BE2C (cell line): ENCODE data around the gene ARHGAP22.

Experiments used
- DNase-seq: peaks from one replicate; pipeline ENCODE4 v3.0.0-alpha.2; 2020
- H3K27me3 ChIP-seq: fragments of 250-450 bp; sonication (Bioruptor Pico); 2 replicates; pipeline ENCODE4 v1.5.1; 2020; ENCODE audit warnings: mild to moderate bottlenecking
- H3K36me3 ChIP-seq: fragments of 250-450 bp; sonication (Bioruptor Pico); 2 replicates; pipeline ENCODE4 v1.5.1; 2020; ENCODE audit warnings: mild to moderate bottlenecking
- H3K4me1 ChIP-seq: fragments of 250-450 bp; sonication (Bioruptor Pico); 2 replicates; pipeline ENCODE4 v1.5.1; 2020
- H3K4me3 ChIP-seq: 2 replicates; pipeline ENCODE4 v1.5.1; 2011; ENCODE audit warnings: low read depth, low read length
- H3K9me3 ChIP-seq: fragments of 250-450 bp; sonication (Bioruptor Pico); 2 replicates; pipeline ENCODE4 v1.5.1; 2020
- TF ChIP-seq, protein P1 (sequence below): IDR thresholded peaks from 2 replicates; pipeline ENCODE4 v1.5.1; 2012; ENCODE audit warnings: mild to moderate bottlenecking, low read depth, low read length

ARHGAP22 gene

DNA sequence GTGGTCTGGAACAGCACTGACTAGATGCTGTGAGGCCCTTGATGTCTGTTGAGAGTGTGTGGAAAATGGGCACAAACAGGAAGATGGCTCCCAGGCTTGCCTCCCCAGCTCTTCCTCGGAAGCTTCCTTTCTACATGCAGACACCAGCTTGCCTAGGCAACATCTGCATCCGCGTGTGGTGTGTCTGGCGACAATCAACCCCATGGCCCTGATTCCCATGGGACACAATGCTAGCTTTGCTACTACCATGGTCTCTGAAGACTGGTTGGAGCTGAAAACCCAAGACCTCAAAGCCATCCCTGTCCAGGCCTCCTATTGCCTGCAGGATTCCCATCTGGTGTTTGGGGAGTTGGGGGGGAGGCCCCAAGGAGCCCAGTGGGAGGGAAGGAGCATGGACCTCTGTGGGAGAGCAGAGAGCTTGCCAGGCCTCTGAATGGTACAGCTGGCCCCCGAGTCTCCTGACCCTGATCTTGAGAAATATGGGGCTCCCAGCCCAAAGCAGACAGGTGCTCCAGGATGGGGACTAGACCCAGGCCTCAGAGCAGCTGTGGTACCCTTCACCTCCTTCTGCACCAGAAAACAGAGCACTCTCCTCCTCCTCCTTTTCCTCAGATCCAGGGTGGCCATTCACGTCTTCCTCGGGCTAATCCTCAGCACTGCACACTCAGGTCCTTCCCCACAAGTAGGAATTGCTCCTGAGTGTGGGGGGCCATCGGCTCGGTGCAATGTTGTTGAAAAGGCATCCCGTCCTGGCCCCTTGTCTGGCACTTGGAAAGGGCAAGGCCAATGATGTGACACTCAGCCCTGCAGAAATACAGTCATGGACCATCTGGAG, 57.6 kb downstream of the ARHGAP22 start:
- no peaks in the 10 kb centered on the region for H3K27me3 ChIP-seq
- peak; percentile 62 for DNase-seq
- TF ChIP-seq, protein P1, sequence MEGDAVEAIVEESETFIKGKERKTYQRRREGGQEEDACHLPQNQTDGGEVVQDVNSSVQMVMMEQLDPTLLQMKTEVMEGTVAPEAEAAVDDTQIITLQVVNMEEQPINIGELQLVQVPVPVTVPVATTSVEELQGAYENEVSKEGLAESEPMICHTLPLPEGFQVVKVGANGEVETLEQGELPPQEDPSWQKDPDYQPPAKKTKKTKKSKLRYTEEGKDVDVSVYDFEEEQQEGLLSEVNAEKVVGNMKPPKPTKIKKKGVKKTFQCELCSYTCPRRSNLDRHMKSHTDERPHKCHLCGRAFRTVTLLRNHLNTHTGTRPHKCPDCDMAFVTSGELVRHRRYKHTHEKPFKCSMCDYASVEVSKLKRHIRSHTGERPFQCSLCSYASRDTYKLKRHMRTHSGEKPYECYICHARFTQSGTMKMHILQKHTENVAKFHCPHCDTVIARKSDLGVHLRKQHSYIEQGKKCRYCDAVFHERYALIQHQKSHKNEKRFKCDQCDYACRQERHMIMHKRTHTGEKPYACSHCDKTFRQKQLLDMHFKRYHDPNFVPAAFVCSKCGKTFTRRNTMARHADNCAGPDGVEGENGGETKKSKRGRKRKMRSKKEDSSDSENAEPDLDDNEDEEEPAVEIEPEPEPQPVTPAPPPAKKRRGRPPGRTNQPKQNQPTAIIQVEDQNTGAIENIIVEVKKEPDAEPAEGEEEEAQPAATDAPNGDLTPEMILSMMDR: no peak
- no peaks in the 10 kb centered on the region for H3K36me3 ChIP-seq
- H3K9me3 ChIP-seq: no peaks in the 10 kb centered on the region
- H3K4me3 ChIP-seq: no peak overlapping the region
- peaks cover 13% of the 10 kb centered on the region; the same call in 1 of the 2 replicates for H3K4me1 ChIP-seq

DNA sequence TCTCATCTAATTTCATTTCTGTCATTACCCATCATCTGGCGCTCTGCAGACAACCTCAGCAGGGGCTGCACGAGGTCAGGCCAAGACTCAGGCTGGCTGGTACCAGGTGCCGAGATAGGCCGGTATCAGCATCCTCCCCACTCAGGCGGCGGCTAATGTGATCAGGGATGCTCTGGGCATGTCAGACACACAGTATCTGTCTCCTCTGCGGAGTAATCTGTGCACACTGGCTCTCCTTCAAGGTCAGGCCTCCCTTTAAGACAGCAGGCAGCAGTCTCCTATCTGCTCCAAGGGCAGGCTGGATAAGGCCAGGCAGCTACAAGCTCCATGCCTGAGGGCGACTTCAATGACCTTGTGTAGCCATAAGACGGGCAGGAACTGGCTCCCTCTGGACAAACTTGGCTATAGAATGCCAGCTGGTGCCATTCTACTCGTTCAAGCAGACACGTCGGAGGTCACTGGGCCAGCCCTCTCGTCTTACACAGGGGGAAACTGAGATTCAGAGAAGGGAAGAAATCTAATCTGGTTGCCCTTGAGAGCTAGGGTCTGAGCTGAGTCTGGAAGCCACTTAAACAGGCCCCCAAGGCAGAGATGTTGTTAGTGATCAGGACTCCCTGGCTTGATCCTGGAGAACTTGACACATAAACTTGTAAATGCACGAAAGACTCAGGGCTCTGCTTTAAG, 59.3 kb downstream of the ARHGAP22 start:
- Histone ChIP-seq H3K9me3 (no peaks in the 10 kb centered on the region), H3K27me3 (no peaks in the 10 kb centered on the region), H3K4me3 (no peak overlapping the region), H3K4me1 (peaks cover 13% of the 10 kb centered on the region; the same call in 1 of the 2 replicates), H3K36me3 (no peaks in the 10 kb centered on the region)
- TF ChIP-seq, protein P1: no peak
- DNase-seq: peak; percentile 79

DNA sequence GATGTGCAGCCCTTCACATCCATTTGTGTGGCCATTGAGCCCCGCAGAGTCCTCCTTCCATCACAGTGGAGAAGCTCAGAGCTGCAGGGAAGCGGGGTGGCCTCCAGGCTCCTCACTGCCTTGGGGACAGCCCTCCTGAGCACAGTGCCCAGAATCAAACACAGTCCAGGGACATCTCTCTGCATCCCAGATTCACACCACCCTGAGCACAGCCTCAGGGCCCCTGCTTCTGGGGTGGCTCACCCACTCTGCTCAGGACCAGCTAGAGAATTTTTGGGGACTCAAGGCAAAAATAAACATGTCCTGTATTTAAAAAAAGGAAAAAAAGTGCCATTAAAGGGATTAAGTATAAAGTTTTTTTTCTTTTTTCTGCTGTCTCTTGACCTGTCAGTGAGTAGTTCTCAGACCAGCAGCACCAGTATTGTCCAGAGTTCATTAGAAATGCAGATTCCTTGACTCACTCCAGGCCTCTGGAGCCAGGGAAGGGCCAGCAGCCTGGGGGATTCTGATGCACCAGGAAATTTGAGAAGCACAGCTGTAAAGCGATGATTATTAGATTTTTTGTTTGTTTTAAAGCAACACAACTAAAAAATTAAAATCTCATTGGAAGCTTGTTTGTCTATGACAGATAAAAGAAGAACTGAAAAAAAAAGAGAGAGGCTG, 61.6 kb downstream of the ARHGAP22 start:
- no peaks in the 10 kb centered on the region for H3K9me3 ChIP-seq
- no peaks in the 10 kb centered on the region for H3K36me3 ChIP-seq
- no peaks in the 10 kb centered on the region for H3K27me3 ChIP-seq
- H3K4me3 ChIP-seq: no peak overlapping the region
- TF ChIP-seq, protein P1: no peak
- peaks cover 13% of the 10 kb centered on the region; the same call in 1 of the 2 replicates for H3K4me1 ChIP-seq
- DNase-seq: no peak

DNA sequence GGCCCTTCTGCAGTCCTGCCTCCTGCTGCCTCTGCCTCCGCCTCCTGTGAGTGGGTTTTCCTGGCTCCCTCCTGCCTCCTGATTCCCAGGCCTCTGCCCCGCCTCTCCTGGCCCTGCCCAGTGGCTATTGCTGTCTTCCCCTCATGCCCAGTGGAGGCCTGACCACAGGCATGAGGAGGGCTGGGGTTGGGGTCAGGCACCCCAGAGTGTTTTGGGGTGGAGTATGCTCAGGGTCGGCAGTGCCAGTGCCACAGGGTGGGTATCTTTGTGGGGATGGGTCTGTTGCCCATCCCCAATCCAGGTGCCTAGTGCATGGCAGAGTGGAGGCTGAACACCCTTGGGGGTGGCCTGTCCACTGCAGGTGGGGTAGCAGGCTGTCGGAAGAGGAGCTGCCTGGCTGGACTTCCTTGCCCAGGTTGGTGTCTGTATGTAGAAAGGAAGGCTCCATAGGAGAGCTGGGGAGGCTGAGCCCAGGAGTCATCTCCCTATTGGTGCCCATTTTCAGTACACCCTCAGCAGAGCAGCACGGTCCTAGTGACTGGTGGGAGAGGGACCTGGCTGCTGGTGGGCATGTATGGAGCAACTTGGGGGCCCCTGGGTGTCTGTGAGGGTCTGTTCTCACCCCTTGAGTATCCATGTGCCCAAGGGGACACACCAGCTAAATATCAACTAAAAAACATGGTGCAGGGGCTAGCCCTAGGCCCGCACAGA, 62.2 kb downstream of the ARHGAP22 start:
- Histone ChIP-seq H3K4me1 (peaks cover 12% of the 10 kb centered on the region; the same call in 1 of the 2 replicates), H3K27me3 (no peaks in the 10 kb centered on the region), H3K36me3 (no peaks in the 10 kb centered on the region), H3K4me3 (no peak overlapping the region), H3K9me3 (no peaks in the 10 kb centered on the region)
- TF ChIP-seq, protein P1: no peak
- DNase-seq: no peak

DNA sequence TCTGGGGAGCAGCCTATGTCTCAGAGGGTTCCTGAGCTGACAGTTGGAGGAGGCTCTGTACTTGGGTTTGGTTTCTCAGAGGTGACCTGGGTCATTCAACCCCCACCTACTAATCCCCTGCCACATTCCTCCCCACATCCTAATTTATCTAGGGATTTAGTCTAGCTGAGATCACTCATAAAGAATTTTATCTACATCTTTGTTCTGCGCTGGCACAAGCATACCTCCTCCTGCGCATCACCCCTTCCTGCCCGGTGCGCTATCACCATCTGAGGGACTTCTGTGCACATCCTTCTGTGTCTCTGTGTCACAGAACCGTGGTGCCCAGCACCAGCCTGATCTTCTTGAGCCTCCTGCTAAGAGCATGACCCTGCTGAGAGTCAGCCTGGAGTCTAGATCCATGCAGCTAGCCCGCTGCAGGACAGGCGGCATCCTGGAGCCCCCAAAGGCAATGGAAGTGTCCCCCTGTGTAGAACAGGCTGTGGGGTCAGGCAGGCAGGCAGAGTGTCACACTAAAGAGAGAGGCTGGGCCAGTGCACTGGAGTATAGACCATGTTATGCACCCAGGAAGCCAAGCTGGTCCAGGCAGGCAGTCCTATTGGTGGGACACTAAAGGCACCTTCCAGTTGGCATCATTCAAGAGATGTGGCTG, 63.6 kb downstream of the ARHGAP22 start:
- Histone ChIP-seq H3K27me3 (no peaks in the 10 kb centered on the region), H3K4me3 (no peak overlapping the region), H3K9me3 (no peaks in the 10 kb centered on the region), H3K36me3 (no peaks in the 10 kb centered on the region), H3K4me1 (peaks cover 8% of the 10 kb centered on the region; the same call in 1 of the 2 replicates)
- DNase-seq: no peak
- TF ChIP-seq, protein P1: no peak
